Measurements from ENCODE around the gene RUNDC3A. TPM values are rescaled to one million over a fixed set of nuclear protein-coding genes. Genes with fewer than 3 reads are reported as not detected.
A peak's percentile ranks its signal among the peaks of the same experiment; 100 is the strongest.

Gene RUNDC3A
- total RNA-seq, 1 experiment from 2014 or later = 3.6 TPM

DNA sequence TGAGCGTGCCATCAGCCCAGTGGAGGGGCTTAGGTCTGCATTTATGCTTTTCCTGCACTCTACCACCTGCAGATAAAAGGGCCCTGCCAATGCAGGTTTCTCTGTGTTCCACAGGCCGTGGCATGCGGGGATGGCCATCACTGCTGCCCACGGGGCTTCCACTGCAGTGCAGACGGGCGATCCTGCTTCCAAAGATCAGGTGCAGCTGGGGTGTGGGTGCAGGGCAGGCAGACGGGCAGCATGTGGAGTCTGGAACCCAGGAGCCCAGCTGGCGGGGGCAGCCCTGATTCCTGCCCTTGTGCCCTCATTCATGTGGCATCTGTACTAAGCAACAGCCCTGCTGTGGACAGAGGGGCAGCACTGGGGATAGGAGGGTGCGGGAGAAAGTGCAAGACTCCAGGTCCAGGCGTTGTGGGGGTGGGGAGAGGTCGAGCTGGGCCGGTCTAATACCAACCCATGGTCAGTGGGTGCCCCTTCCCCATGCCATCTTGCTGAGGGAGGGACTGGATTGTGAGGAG is 41.2 kb downstream of the RUNDC3A start:
- Histone ChIP-seq H3K36me3 (ENCODE audit: control insufficient read depth, insufficient read depth, low read length) (peaks cover 4% of the 10 kb centered on the region; the same call in 1 of the 2 replicates), H3K4me3 (ENCODE audit: low read depth in 2 of 2, low read length in 2 of 2) (no peak overlapping the region), H3K27me3 (ENCODE audit: control insufficient read depth, insufficient read depth, low read length) (no peaks in the 10 kb centered on the region), H3K27ac (ENCODE audit: low read length) (no peak overlapping the region), H3K9me3 (ENCODE audit: control insufficient read depth, insufficient read depth, low read depth, low read length) (no peaks in the 10 kb centered on the region), H3K4me1 (ENCODE audit: control insufficient read depth, insufficient read depth, low read length) (no peaks in the 10 kb centered on the region)
- POLR2A ChIA-PET = interaction anchor here (0.6 kb wide), 1 partner anchor 39 kb away, joined by 3 read pairs; no protein-coding TSS in a partner anchor
- no peak for ATAC-seq
- TF ChIP-seq POLR2AphosphoS5 (IDR thresholded peaks at IDR 0.05; ENCODE audit: low read depth, low read length) (no peak), SIN3A (IDR thresholded peaks at IDR 0.05; ENCODE audit: borderline replicate concordance, insufficient read depth, low read depth, low read length) (no peak), TCF7L2 (IDR thresholded peaks at IDR 0.05; ENCODE audit: low read depth, low read length) (no peak)
- TF ChIP-seq, protein P1, sequence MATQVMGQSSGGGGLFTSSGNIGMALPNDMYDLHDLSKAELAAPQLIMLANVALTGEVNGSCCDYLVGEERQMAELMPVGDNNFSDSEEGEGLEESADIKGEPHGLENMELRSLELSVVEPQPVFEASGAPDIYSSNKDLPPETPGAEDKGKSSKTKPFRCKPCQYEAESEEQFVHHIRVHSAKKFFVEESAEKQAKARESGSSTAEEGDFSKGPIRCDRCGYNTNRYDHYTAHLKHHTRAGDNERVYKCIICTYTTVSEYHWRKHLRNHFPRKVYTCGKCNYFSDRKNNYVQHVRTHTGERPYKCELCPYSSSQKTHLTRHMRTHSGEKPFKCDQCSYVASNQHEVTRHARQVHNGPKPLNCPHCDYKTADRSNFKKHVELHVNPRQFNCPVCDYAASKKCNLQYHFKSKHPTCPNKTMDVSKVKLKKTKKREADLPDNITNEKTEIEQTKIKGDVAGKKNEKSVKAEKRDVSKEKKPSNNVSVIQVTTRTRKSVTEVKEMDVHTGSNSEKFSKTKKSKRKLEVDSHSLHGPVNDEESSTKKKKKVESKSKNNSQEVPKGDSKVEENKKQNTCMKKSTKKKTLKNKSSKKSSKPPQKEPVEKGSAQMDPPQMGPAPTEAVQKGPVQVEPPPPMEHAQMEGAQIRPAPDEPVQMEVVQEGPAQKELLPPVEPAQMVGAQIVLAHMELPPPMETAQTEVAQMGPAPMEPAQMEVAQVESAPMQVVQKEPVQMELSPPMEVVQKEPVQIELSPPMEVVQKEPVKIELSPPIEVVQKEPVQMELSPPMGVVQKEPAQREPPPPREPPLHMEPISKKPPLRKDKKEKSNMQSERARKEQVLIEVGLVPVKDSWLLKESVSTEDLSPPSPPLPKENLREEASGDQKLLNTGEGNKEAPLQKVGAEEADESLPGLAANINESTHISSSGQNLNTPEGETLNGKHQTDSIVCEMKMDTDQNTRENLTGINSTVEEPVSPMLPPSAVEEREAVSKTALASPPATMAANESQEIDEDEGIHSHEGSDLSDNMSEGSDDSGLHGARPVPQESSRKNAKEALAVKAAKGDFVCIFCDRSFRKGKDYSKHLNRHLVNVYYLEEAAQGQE (IDR thresholded peaks at IDR 0.05; ENCODE audit: insufficient read depth in 1 of 2, low read depth in 2 of 2, low read length in 1 of 2) = no peak
- TF ChIP-seq, protein P2, sequence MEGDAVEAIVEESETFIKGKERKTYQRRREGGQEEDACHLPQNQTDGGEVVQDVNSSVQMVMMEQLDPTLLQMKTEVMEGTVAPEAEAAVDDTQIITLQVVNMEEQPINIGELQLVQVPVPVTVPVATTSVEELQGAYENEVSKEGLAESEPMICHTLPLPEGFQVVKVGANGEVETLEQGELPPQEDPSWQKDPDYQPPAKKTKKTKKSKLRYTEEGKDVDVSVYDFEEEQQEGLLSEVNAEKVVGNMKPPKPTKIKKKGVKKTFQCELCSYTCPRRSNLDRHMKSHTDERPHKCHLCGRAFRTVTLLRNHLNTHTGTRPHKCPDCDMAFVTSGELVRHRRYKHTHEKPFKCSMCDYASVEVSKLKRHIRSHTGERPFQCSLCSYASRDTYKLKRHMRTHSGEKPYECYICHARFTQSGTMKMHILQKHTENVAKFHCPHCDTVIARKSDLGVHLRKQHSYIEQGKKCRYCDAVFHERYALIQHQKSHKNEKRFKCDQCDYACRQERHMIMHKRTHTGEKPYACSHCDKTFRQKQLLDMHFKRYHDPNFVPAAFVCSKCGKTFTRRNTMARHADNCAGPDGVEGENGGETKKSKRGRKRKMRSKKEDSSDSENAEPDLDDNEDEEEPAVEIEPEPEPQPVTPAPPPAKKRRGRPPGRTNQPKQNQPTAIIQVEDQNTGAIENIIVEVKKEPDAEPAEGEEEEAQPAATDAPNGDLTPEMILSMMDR (IDR thresholded peaks at IDR 0.05) = no peak
- no TSS peak for BruUV-seq (replicated peaks)
- intact Hi-C loops (cut with micrococcal nuclease; ENCODE audit: unreplicated experiment) (no loop called here), in situ Hi-C loops (cut with HindIII; ENCODE audit: low pct_unique_long_range_greater_than_20kb, low sequenced_read_pairs) (no loop called here)
- CTCF ChIA-PET = no interaction called here
- no peak for DNase-seq (ENCODE audit: low read depth, low spot score)

DNA sequence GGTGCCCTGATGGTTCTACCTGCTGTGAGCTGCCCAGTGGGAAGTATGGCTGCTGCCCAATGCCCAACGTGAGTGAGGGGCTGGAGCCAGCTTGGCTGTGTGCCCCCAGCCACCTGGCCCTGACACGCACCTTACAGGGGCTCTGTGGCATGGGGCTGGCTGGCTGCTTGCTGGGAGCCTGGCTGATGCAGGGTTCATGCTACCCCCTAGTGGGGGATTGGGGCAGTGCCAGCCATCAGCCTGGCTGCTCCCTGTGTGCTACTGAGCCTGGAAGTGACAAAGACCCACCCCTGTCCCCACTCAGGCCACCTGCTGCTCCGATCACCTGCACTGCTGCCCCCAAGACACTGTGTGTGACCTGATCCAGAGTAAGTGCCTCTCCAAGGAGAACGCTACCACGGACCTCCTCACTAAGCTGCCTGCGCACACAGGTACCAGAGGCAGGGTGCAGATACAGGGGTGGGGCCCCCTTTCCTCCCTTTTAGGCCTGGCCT is 42.4 kb downstream of the RUNDC3A start:
- H3K27ac ChIP-seq (ENCODE audit: low read length) = no peak overlapping the region
- no peak overlapping the region for H3K4me3 ChIP-seq (ENCODE audit: low read depth in 2 of 2, low read length in 2 of 2)
- ChIA-PET POLR2A (no interaction called here), CTCF (no interaction called here)
- H3K36me3 ChIP-seq (ENCODE audit: control insufficient read depth, insufficient read depth, low read length) = no peaks in the 10 kb centered on the region
- no TSS peak for BruUV-seq (replicated peaks)
- ATAC-seq (peak; percentile 82), DNase-seq (ENCODE audit: low read depth, low spot score) (no peak)
- in situ Hi-C loops (cut with HindIII; ENCODE audit: low pct_unique_long_range_greater_than_20kb, low sequenced_read_pairs) (no loop called here), intact Hi-C loops (cut with micrococcal nuclease; ENCODE audit: unreplicated experiment) (no loop called here)
- TF ChIP-seq, protein P1 (IDR thresholded peaks at IDR 0.05; ENCODE audit: insufficient read depth in 1 of 2, low read depth in 2 of 2, low read length in 1 of 2) = no peak
- TF ChIP-seq SIN3A (IDR thresholded peaks at IDR 0.05; ENCODE audit: borderline replicate concordance, insufficient read depth, low read depth, low read length) = no peak
- TF ChIP-seq, protein P2 (IDR thresholded peaks at IDR 0.05) = peak; percentile 87
- no peaks in the 10 kb centered on the region for H3K4me1 ChIP-seq (ENCODE audit: control insufficient read depth, insufficient read depth, low read length)
- no peaks in the 10 kb centered on the region for H3K9me3 ChIP-seq (ENCODE audit: control insufficient read depth, insufficient read depth, low read depth, low read length)
- no peaks in the 10 kb centered on the region for H3K27me3 ChIP-seq (ENCODE audit: control insufficient read depth, insufficient read depth, low read length)

Data from Panc1 (cell line).